Esophagus mucosa (tissue), 1 donor: ENCODE data around the gene XXYLT1. TPM values are rescaled to one million over a fixed set of nuclear protein-coding genes. Genes with fewer than 3 reads are reported as not detected.
"Not testable (repeated sequence)": the region's sequence is repeated elsewhere in the genome, so short reads cannot be mapped to it uniquely, and the experiment has no call there.

Experiments
- ATAC-seq: fragments of 200-7000 bp; cut with Tn5 transposase; one replicate; pipeline ENCODE4 v1.9.1; 2020
- total RNA-seq: library from RNA; stranded (reverse); gene quantifications from one replicate; pipeline ENCODE4 v1.2.4, GENCODE V29; 2023
- donor health status: DM: yes; HTN: yes; CAD: no.

The XXYLT1 gene
- total RNA-seq, 1 donor from 2014 or later: 12.7 TPM

DNA sequence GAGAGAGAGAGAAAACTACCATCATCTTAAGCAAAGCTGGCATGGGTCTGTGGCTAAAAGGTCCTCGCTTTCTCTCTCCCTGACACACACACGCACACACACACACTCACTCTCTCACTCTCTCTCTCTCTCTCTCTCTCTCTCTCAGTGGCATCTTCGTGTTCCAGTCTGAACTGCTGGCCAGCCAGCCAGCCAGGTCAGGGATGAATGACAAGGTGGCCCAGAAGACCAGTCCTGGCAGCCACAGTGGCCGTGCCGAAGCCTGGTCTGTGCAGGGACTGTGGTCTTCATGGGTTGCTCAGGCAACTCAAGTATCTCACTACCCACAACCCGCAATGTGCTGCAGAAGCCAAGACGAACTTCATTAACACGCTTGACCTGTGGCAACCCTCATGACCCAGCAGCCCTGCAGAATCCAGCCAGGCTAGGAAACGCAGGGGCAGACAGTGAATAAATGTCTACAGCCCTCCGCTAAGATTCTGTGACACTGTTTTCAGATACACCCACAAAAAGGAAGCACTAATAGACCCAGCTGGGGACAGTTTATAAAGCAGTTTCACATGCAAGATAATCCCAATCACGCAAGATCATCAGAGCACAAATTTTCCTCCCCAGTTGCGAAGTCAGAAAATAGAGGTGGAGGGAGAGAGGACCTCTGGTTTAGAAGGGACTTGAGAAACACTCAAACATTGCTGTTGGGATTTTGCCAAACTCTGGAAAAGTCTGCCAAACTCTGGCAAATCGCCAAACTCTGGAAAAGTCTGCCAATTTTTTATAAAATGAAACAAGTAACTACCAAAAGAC, 66.4 kb downstream of the XXYLT1 start:
- no peak for ATAC-seq

DNA sequence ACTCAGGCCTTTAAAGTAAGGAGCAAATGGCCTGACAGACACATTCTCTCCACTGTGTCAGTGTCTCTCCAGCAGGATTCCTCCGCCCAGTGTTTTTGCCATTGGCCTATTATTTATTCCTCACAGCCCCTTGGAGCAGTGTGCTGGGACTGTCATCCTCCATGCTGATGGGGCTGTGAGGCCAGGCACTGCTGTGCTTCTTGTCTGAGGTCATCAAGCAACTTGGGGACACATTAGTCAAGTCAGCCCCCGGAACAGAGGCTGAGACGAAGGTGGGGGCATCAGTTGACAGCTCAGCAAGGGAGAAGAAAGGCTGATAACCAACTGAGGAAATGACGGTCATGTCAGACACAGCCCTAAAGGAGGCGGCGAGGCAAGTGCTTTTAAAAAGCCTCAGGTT, 67.4 kb downstream of the XXYLT1 start:
- ATAC-seq: no peak

DNA sequence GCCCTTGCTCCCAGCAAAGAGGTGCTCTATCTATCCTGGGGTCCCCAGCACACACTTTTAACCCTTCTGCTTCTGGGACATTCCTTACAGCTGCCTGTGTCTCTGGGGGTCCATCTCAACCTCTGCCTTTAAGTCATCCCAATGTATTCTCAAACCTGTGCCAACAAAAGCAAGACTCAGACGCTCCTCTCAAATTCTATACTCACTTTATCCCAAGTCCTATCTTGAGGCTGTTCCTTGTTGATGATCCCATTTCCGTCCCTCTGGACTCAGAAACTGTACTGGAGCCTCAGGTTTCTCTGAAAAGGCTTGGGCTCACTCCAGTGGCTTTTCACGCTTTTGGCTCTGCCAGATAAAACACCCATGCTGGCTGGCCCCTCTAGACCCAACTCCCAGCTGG, 69.7 kb downstream of the XXYLT1 start:
- ATAC-seq: no peak

DNA sequence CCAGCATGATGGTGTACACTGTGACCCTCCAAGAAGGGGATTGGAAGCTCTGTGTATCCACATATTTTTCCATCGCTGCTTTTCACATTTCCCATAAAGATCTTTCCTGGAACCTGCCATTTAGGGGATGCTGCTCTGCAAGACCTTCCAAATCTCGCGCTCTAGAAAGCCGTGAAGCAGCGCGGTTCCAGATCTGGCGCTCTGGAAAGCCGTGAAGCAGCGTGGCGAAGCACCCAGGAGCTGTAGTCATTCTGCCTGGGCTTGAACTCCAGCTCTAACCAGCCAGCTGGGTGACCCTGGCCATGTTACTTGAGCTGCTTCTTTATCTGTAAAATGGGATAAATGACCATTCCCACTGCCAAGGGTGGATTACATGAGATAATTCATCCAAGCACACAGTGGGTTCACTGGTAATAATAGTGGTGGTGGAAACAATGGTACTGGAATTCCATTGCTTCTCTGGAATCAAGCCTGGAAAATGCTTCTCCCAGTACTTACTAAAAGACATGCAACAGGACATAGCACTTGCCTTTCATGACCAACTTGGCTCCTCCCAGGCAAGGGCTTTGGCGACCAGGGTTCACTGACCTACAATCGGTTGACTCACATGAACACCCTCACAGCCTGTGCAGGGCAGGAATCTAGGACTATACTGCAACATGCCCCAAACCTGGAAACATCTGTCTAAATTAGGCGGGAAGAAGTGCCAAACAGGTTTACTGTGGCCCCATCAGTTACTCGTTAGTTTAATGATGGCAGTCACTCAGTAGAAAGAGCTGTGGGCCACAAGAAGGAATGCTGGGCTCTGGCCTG, 70.7 kb downstream of the XXYLT1 start:
- peak; percentile 54 for ATAC-seq

DNA sequence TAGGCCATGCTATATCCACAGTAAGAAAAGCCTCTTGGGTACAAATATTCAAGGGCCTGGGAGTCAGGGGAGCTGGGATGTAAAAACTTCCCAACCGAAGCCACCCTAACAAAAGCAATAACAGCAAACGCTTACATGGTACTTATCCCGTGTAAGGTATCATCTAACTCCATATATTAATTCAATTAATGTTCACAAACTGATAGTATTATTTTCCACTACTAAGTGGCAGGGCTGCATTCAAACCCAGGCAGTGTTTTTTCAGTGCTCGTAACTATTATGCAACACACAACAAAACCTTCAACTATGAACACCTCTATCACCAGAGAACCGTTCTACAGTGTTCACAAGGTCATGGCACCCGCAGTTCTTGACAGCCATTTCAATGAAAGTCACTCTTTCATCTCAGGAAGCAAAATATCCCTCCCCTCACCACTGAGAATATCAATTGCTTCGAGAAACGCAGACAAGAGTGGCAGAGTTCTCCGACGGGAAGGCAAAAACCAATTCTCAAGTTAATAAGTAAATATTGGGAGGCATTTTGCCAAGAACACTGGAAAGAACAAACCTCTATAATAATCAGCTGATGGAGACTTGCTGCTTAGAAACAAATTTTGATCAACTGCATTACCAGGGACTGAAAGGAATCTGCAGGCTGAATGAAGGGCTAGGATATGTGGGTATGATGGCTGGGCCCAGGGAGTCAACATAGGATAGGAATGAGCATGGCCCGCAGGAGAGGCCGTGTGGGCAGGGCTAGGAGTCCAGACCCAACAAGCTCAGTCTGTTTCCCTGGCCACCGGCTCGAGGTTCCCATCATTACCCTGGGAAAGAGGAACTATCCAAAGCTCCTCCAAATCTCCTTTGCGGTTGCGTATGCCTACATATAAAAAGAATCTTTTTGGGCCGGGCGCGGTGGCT, 72.3 kb downstream of the XXYLT1 start:
- ATAC-seq: no peak

DNA sequence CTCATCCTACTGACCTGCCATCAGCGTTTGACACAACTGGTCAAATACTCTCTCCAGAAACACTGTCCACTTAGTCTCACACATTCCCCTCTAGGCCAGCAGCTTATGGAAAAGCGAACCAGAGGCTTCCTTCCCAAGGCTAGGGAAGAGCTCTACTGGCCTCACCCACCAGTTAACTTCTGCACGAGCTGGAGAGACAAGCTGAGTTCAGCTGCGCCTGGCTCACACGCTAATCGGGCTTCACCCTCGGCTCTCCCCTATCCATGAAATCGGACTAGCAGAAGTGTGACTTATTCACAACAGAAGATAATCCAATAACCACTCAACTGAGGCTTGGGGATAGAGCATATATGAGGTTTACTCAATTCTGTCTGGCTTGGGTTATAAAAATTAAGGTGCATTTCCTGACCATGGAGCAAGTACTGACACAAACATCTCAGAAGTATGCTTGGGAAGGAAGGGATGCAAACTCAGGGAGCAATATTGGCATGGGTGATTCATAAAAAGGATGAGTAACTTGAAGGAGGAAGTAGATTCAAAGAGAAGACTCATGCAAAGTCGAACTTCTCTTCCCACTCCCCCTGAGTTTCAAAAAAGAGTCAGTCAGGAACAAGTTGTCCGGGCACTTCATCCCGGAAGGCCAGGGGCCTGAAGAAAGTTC, 73.1 kb downstream of the XXYLT1 start:
- ATAC-seq: peak; percentile 78

DNA sequence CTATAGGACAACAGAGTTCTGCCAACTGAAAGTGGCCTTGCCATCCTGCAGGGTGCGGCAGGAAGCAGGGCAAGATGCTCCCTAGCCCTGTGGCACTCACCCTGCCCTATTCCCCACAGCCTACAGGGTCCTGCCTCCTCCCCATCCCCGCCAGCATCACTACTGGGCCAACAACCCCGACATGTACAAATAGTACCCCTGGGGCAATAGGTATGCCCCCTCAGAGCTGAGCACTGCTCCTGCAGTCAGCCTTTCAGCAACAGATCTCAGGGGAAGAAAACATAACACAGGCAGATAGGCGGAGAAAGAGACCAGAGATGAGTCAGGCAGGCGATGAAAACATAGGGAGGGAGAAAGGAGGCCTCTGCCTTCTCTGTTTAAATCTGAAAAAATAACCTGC, 74.7 kb downstream of the XXYLT1 start:
- peak; percentile 45 for ATAC-seq

DNA sequence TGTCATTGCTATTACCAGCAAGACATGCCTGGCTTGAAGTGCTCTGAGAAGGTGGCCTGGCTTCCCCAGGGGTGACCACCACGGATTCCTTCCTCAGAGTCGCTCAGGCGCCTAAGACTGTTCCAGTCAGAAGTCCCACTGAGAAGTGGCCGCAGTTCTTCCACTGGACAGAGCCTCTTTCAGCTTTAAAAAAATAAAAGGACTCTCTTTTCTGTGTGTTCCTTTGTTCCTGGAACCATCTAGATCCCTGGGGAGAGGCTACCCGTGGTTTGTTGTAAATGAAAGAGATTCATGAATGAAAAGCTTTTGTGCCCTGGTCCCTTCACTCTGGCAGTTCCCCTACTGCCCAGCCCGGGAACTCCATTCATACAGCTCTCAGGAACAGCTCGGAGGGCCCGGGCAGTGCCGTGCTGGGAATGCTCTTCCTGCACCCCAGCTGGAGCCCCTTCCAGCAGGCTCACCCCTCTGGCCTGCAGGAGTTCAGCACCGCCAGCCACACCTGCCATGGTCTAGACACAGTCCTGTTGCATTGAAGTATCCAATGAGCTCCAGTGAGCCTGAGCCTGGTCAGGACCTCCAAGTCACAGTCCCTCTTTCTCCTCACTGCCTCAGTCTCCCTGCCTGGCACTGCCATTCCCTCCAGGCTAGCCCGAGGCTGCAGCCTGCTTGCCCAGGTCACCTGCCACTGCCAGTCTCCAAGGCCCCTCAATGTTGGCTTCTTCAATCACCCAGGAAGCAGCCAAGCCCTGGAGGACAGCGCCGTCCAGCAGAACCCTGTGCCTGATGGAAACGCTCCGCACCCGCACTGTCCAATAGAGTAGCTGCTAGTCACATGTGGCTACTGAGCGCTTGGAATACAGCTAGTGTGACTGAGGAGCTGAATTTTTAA, 75.4 kb downstream of the XXYLT1 start:
- peak; percentile 10 for ATAC-seq

DNA sequence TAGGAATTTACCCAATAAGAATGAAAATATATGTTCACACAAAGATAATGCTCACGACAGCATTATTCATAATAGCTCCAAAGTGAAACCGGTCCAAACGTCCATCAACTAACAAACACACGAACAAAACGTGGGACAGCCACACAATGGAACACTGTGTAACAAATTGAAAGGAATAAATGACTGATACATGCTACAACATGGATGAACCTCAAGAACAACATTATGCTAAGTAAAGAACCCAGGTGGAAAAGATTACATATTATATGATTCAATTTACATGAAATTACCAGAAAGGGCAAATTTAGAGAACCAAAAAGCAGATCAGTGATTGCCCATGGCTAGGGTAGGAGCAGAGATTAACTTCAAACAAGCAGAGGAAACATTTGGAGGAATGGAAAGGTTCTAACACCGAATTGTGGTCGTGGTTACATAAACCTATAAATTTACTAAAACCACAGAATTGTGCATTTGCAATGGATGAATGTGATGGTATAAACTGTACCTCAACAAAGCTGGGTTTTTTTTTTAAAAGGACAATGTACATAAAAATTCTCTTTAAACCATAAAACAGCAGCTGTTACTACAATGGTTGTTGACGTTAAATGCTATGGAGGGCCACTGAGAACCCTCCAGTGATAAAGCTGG, 76.3 kb downstream of the XXYLT1 start:
- ATAC-seq: no peak

DNA sequence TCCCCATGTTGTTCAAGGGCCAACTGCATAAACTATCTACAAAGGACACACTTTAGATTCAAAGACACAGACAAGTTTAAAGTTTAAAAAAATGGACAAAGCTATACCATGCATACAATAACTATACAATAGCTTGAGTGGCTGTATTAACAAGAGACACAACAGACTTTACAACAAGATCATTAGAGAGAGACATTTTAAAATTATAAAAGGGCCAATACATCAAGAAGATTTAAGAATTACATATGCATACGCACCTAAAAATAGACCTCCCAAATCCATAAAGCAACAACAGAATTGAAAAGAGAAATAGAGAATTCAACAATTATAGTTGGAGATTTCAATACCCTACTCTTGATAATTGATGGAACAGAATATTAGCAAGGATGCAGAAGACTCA, 79.4 kb downstream of the XXYLT1 start:
- no peak for ATAC-seq

DNA sequence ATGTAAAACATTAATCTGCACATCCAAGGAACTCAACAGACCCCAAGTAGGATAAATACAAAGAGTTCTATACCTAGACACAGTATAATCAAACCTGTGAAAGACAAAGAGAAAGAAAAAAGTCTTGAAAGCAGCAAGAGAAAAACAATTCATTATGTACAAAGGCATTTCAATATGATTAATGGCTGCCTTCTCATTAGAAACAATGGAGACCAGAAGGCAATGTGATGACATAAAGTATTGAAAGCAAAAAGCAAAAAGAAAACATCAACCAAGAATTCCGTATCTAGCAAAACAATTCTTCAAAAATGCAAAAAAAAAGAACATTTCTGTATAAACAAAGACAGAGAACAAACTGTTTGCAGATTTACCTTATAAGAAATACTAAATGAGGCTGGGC, 81.1 kb downstream of the XXYLT1 start:
- ATAC-seq: no peak

DNA sequence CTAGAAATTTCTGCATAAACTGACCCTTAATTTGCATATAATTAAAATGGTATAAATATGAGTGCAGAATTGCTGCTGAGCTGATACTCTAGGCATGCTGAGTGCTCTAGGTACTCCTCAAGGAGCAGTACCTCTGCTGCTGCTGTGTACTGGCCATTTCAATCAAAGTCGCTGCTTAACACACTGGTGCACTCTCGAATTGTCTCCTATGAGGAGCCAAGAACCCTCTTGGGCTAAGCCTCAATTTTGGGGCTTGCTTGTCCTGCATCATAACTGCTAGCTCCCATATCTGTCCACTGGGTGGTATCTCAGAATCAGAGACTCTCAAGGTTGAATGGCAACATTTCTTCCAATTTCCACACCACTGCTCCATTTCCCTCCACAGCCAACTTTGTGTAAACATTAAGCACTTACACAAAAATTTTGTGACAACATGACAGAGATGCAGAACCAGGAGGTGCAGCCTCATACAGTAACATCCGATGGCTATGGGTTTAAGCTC, 82.5 kb downstream of the XXYLT1 start:
- ATAC-seq: no peak

DNA sequence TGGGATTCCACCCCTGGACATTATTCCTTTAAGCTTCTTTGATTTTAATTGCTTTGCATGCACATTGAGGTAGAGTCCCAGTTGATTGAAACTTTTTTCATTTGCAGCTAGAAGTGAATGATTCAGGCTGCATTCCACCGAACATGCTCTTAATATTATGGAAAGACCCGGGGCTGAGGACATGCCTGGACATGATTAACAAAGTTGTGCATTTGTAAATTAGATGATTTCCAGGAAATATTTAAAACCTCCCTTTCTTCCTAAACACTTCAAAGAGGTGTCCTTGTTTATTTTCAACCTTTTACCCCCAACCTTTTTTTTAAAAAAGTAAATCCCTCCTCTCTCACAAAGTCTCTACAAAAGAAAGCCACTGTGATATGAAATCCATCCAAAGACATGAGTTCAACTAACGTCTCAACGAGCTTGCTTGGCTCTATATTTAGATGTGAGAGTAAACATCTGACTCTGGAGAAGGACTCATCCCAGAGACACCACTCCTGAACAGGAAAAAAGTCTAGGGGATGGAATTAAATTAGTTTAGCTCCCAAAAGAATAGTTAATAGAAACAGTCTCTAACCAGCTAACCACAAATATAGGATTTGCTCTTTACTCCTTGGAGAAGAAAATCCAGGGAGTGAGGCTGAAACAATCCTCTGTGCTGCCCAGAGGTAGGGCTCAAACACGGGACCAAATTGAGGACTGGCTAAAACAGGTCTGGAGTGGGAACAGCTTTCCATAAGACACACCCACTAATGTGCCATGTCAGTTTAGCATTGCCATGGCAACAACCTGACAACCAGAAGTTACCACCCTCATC, 83.1 kb downstream of the XXYLT1 start:
- peak; percentile 31 for ATAC-seq

DNA sequence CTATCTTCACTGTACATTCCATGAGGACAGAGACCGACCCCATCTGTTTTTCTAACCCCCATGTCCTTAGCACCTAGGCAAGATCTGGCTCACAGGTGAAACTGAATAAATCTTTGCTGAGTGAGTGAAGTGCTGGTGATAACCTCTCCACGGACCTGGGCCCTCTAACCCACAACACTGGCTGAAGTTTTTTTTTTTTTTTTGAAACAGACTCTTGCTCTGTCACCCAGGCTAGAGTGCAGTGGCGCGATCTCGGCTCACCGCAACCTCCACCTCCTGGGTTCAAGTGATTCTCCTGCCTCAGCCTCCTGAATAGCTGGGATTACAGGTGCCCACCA, 84.3 kb downstream of the XXYLT1 start:
- ATAC-seq: not testable (repeated sequence)

DNA sequence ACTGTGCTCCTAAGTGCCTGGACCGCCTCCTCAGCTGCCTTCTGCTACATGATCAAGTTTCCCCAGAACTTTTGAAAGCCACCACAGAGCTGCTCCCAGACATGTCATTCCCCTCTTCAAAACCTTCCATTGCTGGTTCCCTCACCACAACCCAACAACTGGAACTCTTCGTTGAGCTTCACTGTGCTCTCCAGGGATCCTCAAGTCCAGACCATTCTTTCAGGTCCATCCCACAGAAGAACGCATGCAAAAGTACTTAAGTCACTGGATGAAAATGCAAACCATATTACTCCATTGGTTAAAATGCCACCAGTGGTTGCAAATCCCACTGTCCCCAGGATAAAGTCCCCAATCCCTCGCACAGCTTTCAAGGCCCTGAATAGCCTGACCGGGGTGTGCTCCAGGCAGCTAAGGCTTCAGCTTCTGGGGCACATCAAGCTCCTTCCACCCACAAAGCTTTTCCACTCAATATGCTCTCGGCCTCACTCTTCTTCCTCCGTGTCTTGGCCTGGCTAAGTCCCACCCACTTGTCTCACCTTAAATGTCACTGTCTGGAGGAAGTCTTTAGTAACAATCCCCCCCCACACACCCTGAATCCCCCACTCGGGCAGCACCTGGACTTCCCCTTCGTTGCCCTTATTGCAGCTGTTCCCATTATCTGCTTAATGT, 84.8 kb downstream of the XXYLT1 start:
- ATAC-seq: no peak

DNA sequence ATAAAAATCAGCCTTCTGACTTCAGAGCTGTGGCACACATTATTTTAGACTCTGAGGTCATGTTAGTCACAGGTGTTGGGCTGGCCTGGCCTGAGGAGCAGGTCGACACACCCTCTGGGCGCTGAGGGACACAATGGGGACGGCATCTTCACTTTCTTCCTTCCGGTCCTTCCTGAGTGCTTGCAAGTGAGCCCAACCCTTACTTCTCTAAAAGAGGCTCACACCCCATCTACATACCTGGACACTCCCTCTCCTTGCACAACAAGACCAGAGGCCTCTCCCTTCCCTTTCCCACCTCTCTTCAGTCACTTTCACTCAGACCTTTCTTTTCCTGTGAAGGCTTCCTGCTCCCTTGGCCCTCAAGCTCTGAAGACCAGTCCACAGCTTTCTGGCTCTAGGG, 85.4 kb downstream of the XXYLT1 start:
- ATAC-seq: peak; percentile 97

DNA sequence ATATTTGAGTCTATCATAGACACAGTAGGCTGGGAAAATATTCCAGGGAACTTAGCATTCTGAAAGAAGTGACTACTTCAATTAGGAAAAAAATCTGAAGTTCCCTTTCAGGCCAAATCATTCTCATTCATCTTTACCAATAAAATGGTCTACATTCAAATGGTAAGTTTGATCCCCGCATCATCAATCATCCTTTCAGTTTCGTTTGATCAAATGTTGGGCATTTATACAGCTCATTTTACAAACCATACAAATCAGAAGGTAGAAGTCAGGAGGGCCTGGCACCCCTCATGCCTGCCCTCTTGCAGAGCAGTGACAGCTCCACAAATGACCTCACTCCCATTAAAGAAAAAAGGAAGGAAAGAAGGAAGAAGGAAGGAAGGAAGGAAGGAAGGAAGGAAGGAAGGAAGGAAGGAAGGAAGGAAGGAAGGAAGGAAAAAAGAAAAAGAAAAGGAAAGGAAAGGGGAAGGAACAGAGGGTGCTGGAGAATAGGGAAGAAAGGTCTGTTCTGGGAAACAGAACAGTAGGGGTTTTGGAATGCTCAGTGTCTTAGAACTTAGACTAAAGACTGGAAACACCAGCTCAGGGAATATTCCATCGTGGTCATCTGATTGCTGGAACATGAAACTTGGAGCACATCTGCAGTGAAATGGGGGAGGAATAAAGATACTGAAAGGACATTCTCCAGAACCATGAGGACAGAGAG, 86.1 kb downstream of the XXYLT1 start:
- ATAC-seq: no peak

DNA sequence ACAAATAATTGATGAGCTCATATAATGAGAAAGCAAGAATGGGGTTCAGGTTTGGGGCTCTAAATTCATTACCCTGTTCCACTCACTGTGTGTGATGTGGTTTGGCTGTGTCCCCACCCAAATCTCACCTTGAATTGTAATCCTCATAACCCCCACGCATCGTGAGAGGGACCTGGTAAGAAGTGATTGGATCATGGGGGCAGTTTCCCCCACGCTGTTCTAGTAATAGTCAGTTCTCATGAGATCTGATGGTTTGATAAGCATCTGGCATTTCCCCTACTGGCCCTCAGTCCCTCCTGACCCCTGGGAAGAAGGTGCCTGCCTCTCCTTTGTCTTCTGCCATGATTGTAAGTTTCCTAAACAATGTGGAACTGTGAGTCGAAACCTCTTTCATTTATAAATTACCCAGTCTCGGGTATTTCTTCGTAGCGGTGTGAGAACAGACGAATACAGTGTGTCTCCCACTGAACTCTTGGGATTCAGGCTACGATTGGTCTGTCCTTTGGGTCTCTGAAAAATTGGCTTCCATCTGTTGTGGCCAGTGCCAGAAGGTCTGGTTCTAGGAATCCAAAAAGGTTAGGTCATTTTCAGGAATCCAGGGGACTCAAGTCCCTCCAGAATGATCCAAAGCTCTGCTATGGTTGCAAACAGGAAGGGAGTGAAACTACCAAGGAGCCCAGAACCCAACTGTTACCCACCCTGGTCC, 87.7 kb downstream of the XXYLT1 start:
- ATAC-seq: no peak
